Testis (tissue), 3 donors: Measurements from ENCODE around the gene BEX1. TPM values are rescaled to one million over a fixed set of nuclear protein-coding genes. Genes with fewer than 3 reads are reported as not detected.

Experiments
- DNase-seq: peaks from one replicate; pipeline ENCODE4 v3.0.0-alpha.2; 2019
- H3K27ac ChIP-seq, 2 donors: fragments of 200-600 bp; sonication (generic); one replicate each; pipeline ENCODE4 v1.5.1; 2019
- H3K27me3 ChIP-seq: fragments of 200-600 bp; sonication (generic); one replicate; pipeline ENCODE4 v1.5.1; 2019
- H3K36me3 ChIP-seq: fragments of 200-600 bp; sonication (generic); one replicate; pipeline ENCODE4 v1.5.1; 2017; ENCODE audit warnings: low read depth; ENCODE audit errors: missing control alignments
- H3K4me1 ChIP-seq: fragments of 200-600 bp; sonication (generic); one replicate; pipeline ENCODE4 v1.5.1; 2019
- H3K4me3 ChIP-seq, 2 donors: fragments of 200-600 bp; sonication (generic); one replicate each; pipeline ENCODE4 v1.5.1; 2017 to 2019
- H3K9me3 ChIP-seq: fragments of 200-600 bp; sonication (generic); one replicate; pipeline ENCODE4 v1.5.1; 2017
- CTCF ChIP-seq, 3 experiments: fragments of 450-650 bp in 2 of 3; fragments of 200-600 bp in 1 of 3; sonication (generic) in 1 of 3; IDR thresholded peaks; one replicate each; pipeline ENCODE4 v1.5.1; 2016 to 2019; ENCODE audit warnings: antibody characterized with exemption in 3 of 3, mild to moderate bottlenecking in 2 of 3, moderate library complexity in 1 of 3
- POLR2A ChIP-seq: fragments of 450-650 bp; IDR thresholded peaks from one replicate; pipeline ENCODE4 v1.6.1; 2017; ENCODE audit warnings: antibody characterized with exemption, mild to moderate bottlenecking, moderate library complexity
- WGBS, 2 donors: methylation state at CpG; one replicate each; pipeline ENCODE4 v1.1.5; 2018; 5-methylcytosine and 5-hydroxymethylcytosine counted together
- intact Hi-C: fragments of 100-400 bp; cut with DNase I; formaldehyde crosslinking; loops from one replicate; pipeline ENCODE4 v1.15.1; 2023; ENCODE audit warnings: low total_unique reads
- polyA plus RNA-seq: library from polyadenylated mRNA; stranded (reverse); fragments of 350-450 nt; fragmentation: Illumina TruSeq; extraction: RNeasy Lipid Tissue Mini Kit (QIAGEN cat#74804); gene quantifications from one replicate; pipeline ENCODE4 v1.2.3, GENCODE V29; 2014; ENCODE audit warnings: low read depth, low replicate concordance; ENCODE audit not compliant: insufficient read depth
- total RNA-seq, 2 donors: library from RNA; depleted of rRNA; stranded (reverse); fragments of >200 nt; gene quantifications; one replicate each; pipeline ENCODE4 v1.2.3, GENCODE V29; 2016

Gene BEX1
- total and polyA plus RNA-seq, 3 donors from 2014 or later, result 174 to 344 (median 233) TPM

DNA sequence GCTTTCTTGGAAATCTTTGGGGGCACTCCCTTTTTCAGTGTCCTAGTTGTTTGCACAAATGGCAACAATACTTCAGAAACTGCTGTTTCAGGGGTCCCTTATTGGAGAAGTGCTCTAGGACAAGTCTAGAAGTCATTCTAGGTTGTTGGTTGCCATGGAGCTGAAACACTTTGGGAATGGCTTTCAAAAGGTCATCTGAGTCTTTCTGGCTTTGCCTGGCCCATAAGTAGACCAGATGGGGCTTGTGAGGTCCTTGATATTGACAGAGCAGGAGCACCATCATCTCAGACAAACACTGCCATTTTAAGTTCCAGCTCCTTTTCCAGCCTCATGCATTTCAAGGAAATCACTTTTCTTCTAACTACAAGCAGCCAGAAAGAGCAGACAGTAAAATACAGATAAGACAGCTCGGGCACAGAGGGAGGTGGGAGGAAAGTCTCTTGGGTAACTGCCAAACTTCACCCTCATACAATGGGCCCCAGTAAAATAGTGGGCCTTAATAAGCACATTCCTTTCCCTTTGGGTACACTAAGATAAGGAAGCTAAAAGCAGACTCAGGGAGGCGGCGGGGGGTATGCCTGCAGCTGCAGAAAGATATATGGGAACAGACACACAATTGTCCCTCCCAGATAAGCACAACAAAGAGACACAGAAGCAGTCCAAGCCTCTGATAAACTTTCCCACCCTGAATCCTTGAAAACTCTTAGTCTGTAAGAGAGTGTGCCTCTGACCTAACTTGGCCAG is 37.5 kb upstream of the BEX1 start:
- intact Hi-C loops, result no loop called here
- Histone ChIP-seq H3K36me3 (no peaks in the 10 kb centered on the region), H3K27ac (peak overlapping the region in 1 of 2 donors; percentile 3), H3K4me1 (no peaks in the 10 kb centered on the region), H3K9me3 (no peaks in the 10 kb centered on the region), H3K4me3 (no peak overlapping the region), H3K27me3 (no peaks in the 10 kb centered on the region)
- TF ChIP-seq CTCF (IDR thresholded peaks at IDR 0.05) (no peak), POLR2A (no peak)
- 34% methylated on average over 3 of the region's 3 CpGs; no CpG with 5 or more reads in 1 of the 2 donors for WGBS, 2 donors
- peak; percentile 85 for DNase-seq

GRCh38 chrX:103100484-103100883 is 36.5 kb upstream of the BEX1 start:
- no peak overlapping the region for H3K27ac ChIP-seq
- no peaks in the 10 kb centered on the region for H3K4me1 ChIP-seq
- 65 to 69% methylated on average over 4 of the region's 4 CpGs for WGBS, 2 donors
- H3K36me3 ChIP-seq, result no peaks in the 10 kb centered on the region
- no peak for TF ChIP-seq POLR2A
- no peak for TF ChIP-seq CTCF (IDR thresholded peaks at IDR 0.05)
- intact Hi-C loops, result no loop called here
- H3K4me3 ChIP-seq, result no peak overlapping the region
- no peaks in the 10 kb centered on the region for H3K27me3 ChIP-seq
- DNase-seq, result no peak
- H3K9me3 ChIP-seq, result no peaks in the 10 kb centered on the region

DNA sequence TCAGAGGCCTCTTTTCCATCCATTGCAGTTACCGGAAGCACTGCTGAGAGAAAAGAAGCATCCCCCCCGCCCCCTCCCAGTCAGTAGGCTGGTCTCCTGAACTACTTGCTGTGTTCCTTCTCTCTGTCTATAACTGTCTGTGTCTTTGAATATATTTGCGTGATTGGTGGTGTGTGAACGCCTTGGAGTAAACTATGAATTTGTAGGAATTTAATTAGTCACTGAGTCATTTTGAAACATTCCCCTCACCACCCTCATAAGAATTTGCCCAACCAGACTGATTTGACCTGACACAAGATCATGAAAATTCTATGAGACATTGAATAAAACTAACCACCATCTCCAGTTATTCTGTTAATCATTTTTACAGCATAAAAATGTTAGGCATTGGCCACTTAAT is 35.7 kb upstream of the BEX1 start:
- no peaks in the 10 kb centered on the region for H3K9me3 ChIP-seq
- intact Hi-C loops, result no loop called here
- no peak overlapping the region for H3K27ac ChIP-seq
- H3K27me3 ChIP-seq, result no peaks in the 10 kb centered on the region
- no peak for DNase-seq
- H3K36me3 ChIP-seq, result no peaks in the 10 kb centered on the region
- TF ChIP-seq POLR2A, result no peak
- TF ChIP-seq CTCF (IDR thresholded peaks at IDR 0.05), result no peak
- H3K4me3 ChIP-seq, result no peak overlapping the region
- 55 to 89% methylated on average over 4 of the region's 4 CpGs for WGBS, 2 donors
- no peaks in the 10 kb centered on the region for H3K4me1 ChIP-seq

GRCh38 chrX:103098488-103098887 is 34.5 kb upstream of the BEX1 start:
- 67 to 76% methylated on average over 2 of the region's 2 CpGs for WGBS, 2 donors
- no peaks in the 10 kb centered on the region for H3K9me3 ChIP-seq
- H3K27me3 ChIP-seq, result no peaks in the 10 kb centered on the region
- no peak overlapping the region for H3K27ac ChIP-seq
- TF ChIP-seq POLR2A, result no peak
- no peak for TF ChIP-seq CTCF (IDR thresholded peaks at IDR 0.05)
- H3K36me3 ChIP-seq, result no peaks in the 10 kb centered on the region
- DNase-seq, result no peak
- no peaks in the 10 kb centered on the region for H3K4me1 ChIP-seq
- H3K4me3 ChIP-seq, result no peak overlapping the region
- intact Hi-C loops, result no loop called here

DNA sequence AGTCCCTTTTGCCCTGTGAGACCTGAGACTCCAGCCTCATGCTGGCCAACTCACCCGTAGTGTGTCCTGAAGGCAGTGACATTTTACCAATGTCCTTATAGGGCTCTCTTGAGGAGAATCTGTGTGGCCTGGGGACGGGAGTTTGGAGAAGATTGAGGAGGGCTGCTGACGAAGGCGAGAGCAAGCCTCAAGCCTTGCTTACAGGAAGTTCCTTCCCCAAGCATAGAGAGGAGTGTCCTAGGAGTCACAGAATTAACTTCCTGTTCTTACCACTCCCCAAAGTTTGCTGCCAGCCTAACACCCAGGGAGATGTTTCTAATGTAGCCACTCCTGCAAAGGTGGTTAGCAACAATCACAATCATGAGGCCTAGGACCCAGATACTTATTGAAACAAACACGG is 29.0 kb upstream of the BEX1 start, which contains the start of gene NXF3:
Gene NXF3, minus strand, starts transcription at position 202 of the 400 bp plus-strand sequence. Its CDS starts 120 bp downstream, at position 82.
- intact Hi-C loops, result no loop called here
- Histone ChIP-seq H3K4me1 (no peaks in the 10 kb centered on the region), H3K27ac (peak within 1 kb of the TSS; percentile 24 to 63), H3K4me3 (peak within 1 kb of the TSS in 1 of 2 donors; percentile 41), H3K27me3 (no peaks in the 10 kb centered on the region), H3K36me3 (no peaks in the 10 kb centered on the region), H3K9me3 (no peaks in the 10 kb centered on the region)
- 47 to 67% methylated on average over 1 to 5 of the region's 5 CpGs for WGBS, 2 donors
- TF ChIP-seq POLR2A (no peak), CTCF (IDR thresholded peaks at IDR 0.05) (no peak)
- DNase-seq, result peak; percentile 70
